ENCODE measurements around the gene B4GALT2.

B4GALT2 gene

GRCh38 chr1:43981135-43981491, 2.1 kb downstream of the B4GALT2 start:
- DNase-seq (ENCODE audit: low read depth): no peak
- no peak overlapping the region; the same call in 1 of the 2 replicates for H3K4me3 ChIP-seq (ENCODE audit: low read depth, low read length)
- TF ChIP-seq, protein P1, sequence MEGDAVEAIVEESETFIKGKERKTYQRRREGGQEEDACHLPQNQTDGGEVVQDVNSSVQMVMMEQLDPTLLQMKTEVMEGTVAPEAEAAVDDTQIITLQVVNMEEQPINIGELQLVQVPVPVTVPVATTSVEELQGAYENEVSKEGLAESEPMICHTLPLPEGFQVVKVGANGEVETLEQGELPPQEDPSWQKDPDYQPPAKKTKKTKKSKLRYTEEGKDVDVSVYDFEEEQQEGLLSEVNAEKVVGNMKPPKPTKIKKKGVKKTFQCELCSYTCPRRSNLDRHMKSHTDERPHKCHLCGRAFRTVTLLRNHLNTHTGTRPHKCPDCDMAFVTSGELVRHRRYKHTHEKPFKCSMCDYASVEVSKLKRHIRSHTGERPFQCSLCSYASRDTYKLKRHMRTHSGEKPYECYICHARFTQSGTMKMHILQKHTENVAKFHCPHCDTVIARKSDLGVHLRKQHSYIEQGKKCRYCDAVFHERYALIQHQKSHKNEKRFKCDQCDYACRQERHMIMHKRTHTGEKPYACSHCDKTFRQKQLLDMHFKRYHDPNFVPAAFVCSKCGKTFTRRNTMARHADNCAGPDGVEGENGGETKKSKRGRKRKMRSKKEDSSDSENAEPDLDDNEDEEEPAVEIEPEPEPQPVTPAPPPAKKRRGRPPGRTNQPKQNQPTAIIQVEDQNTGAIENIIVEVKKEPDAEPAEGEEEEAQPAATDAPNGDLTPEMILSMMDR (IDR thresholded peaks at IDR 0.05; ENCODE audit: low read depth, low read length, missing control alignments): no peak

- DNase-seq (ENCODE audit: low read depth): no peak
- H3K4me3 ChIP-seq (ENCODE audit: low read depth, low read length): no peak overlapping the region
- TF ChIP-seq, protein P1 (IDR thresholded peaks at IDR 0.05; ENCODE audit: low read depth, low read length, missing control alignments): no peak
Observed at GRCh38 chr1:43981636-43982035, 2.6 kb downstream of the B4GALT2 start.

DNA sequence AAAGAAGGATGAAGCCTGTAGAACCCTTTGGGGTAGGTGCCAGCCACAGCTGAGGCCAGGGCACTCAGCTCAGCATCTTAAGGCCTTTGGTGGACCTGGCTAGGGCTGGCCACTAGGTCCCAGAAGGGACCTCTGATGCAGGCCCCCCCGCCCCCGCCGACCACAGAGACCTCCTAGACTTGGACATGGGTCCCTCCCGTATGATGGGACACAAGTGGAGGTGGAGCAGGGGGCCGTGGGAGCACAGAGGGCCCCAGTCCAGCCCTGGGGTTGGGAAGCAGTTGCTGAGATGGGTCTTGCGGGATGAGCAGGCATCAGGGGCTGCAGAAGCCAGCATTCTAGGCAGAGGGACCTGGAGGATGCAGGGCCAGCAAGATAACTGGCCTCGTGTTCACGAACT, 3.2 kb downstream of the B4GALT2 start:
- DNase-seq (ENCODE audit: low read depth): no peak
- TF ChIP-seq, protein P1 (IDR thresholded peaks at IDR 0.05; ENCODE audit: low read depth, low read length, missing control alignments): no peak
- H3K4me3 ChIP-seq (ENCODE audit: low read depth, low read length): no peak overlapping the region

- DNase-seq (ENCODE audit: low read depth): no peak
- no peak overlapping the region for H3K4me3 ChIP-seq (ENCODE audit: low read depth, low read length)
- TF ChIP-seq, protein P1 (IDR thresholded peaks at IDR 0.05; ENCODE audit: low read depth, low read length, missing control alignments): no peak
Observed at GRCh38 chr1:43982808-43983207, 3.8 kb downstream of the B4GALT2 start.

- TF ChIP-seq, protein P1 (IDR thresholded peaks at IDR 0.05; ENCODE audit: low read depth, low read length, missing control alignments): no peak
- no peak overlapping the region for H3K4me3 ChIP-seq (ENCODE audit: low read depth, low read length)
- DNase-seq (ENCODE audit: low read depth): no peak
Observed at GRCh38 chr1:43983253-43983899, 4.4 kb downstream of the B4GALT2 start.

DNA sequence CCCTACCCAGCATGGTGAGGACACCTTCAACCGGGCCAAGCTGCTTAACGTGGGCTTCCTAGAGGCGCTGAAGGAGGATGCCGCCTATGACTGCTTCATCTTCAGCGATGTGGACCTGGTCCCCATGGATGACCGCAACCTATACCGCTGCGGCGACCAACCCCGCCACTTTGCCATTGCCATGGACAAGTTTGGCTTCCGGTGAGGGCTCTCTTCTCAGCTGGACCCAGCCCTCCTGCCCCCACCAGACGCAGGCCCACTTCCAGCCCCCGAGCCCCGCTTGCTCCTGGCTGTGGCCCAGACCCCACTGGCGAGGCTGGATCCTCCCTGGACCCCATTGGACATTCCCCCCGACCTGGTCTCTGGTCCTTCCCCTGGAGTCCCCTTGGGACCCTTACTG, 5.8 kb downstream of the B4GALT2 start:
- no peak overlapping the region for H3K4me3 ChIP-seq (ENCODE audit: low read depth, low read length)
- DNase-seq (ENCODE audit: low read depth): no peak
- TF ChIP-seq, protein P1 (IDR thresholded peaks at IDR 0.05; ENCODE audit: low read depth, low read length, missing control alignments): no peak

GRCh38 chr1:43985984-43986595, 7.1 kb downstream of the B4GALT2 start:
- TF ChIP-seq, protein P1 (IDR thresholded peaks at IDR 0.05; ENCODE audit: low read depth, low read length, missing control alignments): no peak
- no peak overlapping the region for H3K4me3 ChIP-seq (ENCODE audit: low read depth, low read length)
- DNase-seq (ENCODE audit: low read depth): no peak

All from GM12864 (cell line).